H9 (cell line): ENCODE data around the gene TTC6. TPM values are rescaled to one million over a fixed set of nuclear protein-coding genes. Genes with fewer than 3 reads are reported as not detected.

ENCODE experiments used
- DNase-seq: peaks from one replicate; pipeline ENCODE4 v3.0.0-alpha.2; 2017
- H2AFZ ChIP-seq: one replicate; pipeline ENCODE4 v1.6.1; 2013; ENCODE audit warnings: mild to moderate bottlenecking, low read length, control low read depth, moderate library complexity
- H2AK5ac ChIP-seq: 2 replicates; pipeline ENCODE4 v1.6.1; 2013; ENCODE audit warnings: low read length, control low read depth, mixed read lengths; ENCODE audit not compliant: insufficient read length
- H2BK120ac ChIP-seq: one replicate; pipeline ENCODE4 v1.6.1; 2013; ENCODE audit warnings: low read depth, mild to moderate bottlenecking, low read length, control low read depth, inconsistent platforms; ENCODE audit not compliant: poor library complexity, severe bottlenecking
- H2BK12ac ChIP-seq: 2 replicates; pipeline ENCODE4 v1.6.1; 2013; ENCODE audit warnings: low read length, control low read depth, mixed read lengths, low read depth; ENCODE audit not compliant: insufficient read length
- H2BK15ac ChIP-seq: 2 replicates; pipeline ENCODE4 v1.6.1; 2013; ENCODE audit warnings: low read depth, low read length, control low read depth
- H2BK20ac ChIP-seq: one replicate; pipeline ENCODE4 v1.6.1; 2013; ENCODE audit warnings: low read depth, mild to moderate bottlenecking, low read length, control low read depth, inconsistent platforms; ENCODE audit not compliant: poor library complexity, severe bottlenecking
- H2BK5ac ChIP-seq: 2 replicates; pipeline ENCODE4 v1.6.1; 2013; ENCODE audit warnings: low read length, control low read depth, mixed read lengths; ENCODE audit not compliant: insufficient read length
- H3K14ac ChIP-seq: 2 replicates; pipeline ENCODE4 v1.6.1; 2013; ENCODE audit warnings: low read length, control low read depth; ENCODE audit not compliant: insufficient read depth
- H3K18ac ChIP-seq: 2 replicates; pipeline ENCODE4 v1.6.1; 2013; ENCODE audit warnings: low read depth, mild to moderate bottlenecking, mixed read lengths, low read length, control low read depth; ENCODE audit not compliant: insufficient read length
- H3K23ac ChIP-seq: 2 replicates; pipeline ENCODE4 v1.6.1; 2013; ENCODE audit warnings: low read length, control low read depth, mixed read lengths, low read depth; ENCODE audit not compliant: insufficient read length
- H3K23me2 ChIP-seq: 2 replicates; pipeline ENCODE4 v1.6.1; 2013; ENCODE audit warnings: low read depth, mild to moderate bottlenecking, mixed read lengths, low read length, control low read depth; ENCODE audit not compliant: insufficient read length, poor library complexity, severe bottlenecking
- H3K27ac ChIP-seq: 2 replicates; pipeline ENCODE4 v1.5.1; 2013; ENCODE audit warnings: low read length, control low read depth, mixed read lengths, low read depth; ENCODE audit not compliant: insufficient read length
- H3K27me3 ChIP-seq: 2 replicates; pipeline ENCODE4 v1.6.1; 2013; ENCODE audit warnings: low read length, control low read depth, inconsistent platforms; ENCODE audit not compliant: insufficient read depth
- H3K4ac ChIP-seq: 2 replicates; pipeline ENCODE4 v1.6.1; 2013; ENCODE audit warnings: low read depth, mild to moderate bottlenecking, control low read depth, inconsistent platforms, low read length, moderate library complexity
- H3K4me1 ChIP-seq: 2 replicates; pipeline ENCODE4 v1.6.1; 2013; ENCODE audit warnings: low read length, control low read depth, inconsistent platforms; ENCODE audit not compliant: insufficient read depth
- H3K4me2 ChIP-seq: 2 replicates; pipeline ENCODE4 v1.6.1; 2013; ENCODE audit warnings: low read length, control low read depth, mixed read lengths; ENCODE audit not compliant: insufficient read length, insufficient read depth
- H3K56ac ChIP-seq: 2 replicates; pipeline ENCODE4 v1.6.1; 2013; ENCODE audit warnings: low read depth, mild to moderate bottlenecking, mixed read lengths, low read length, control low read depth; ENCODE audit not compliant: insufficient read length
- H3K79me1 ChIP-seq: 2 replicates; pipeline ENCODE4 v1.6.1; 2013; ENCODE audit warnings: low read depth, mild to moderate bottlenecking, moderate library complexity, low read length, control low read depth, inconsistent platforms; ENCODE audit not compliant: insufficient read depth, poor library complexity, severe bottlenecking
- H3K79me2 ChIP-seq: 2 replicates; pipeline ENCODE4 v1.6.1; 2013; ENCODE audit warnings: low read length, control low read depth, inconsistent platforms; ENCODE audit not compliant: insufficient read depth
- H3K9ac ChIP-seq: 2 replicates; pipeline ENCODE4 v1.6.1; 2013; ENCODE audit warnings: low read length, control low read depth, mixed read lengths; ENCODE audit not compliant: insufficient read length; ENCODE audit errors: extremely low read depth
- H3K9me3 ChIP-seq: one replicate; pipeline ENCODE4 v1.6.1; 2013; ENCODE audit warnings: low read depth, low read length, inconsistent platforms; ENCODE audit not compliant: control insufficient read depth
- H3T11ph ChIP-seq: one replicate; pipeline ENCODE4 v1.6.1; 2013; ENCODE audit warnings: mild to moderate bottlenecking, low read length, control low read depth, inconsistent platforms
- H4K20me1 ChIP-seq: one replicate; pipeline ENCODE4 v1.6.1; 2013; ENCODE audit not compliant: control insufficient read depth, insufficient read length, insufficient read depth
- H4K5ac ChIP-seq: 2 replicates; pipeline ENCODE4 v1.6.1; 2013; ENCODE audit warnings: low read depth, mild to moderate bottlenecking, mixed read lengths, low read length, control low read depth; ENCODE audit not compliant: insufficient read length
- H4K8ac ChIP-seq: replicated peaks from 2 replicates; pipeline ENCODE4 v1.6.1; 2013; ENCODE audit warnings: low read length, control low read depth, mixed read lengths, low read depth; ENCODE audit not compliant: insufficient read length
- H4K91ac ChIP-seq: 2 replicates; pipeline ENCODE4 v1.6.1; 2013; ENCODE audit warnings: low read depth, mild to moderate bottlenecking, moderate library complexity, mixed read lengths, low read length, control low read depth; ENCODE audit not compliant: insufficient read length
- H3K27ac Mint-ChIP-seq, 3 experiments: 2 replicates in 2 of 3; 3 replicates in 1 of 3; pipeline ENCODE4 v1.8.0; 2020 to 2021; ENCODE audit warnings: mixed read lengths in 3 of 3, mild to moderate bottlenecking in 1 of 3, moderate library complexity in 1 of 3
- H3K27me3 Mint-ChIP-seq: 2 replicates; pipeline ENCODE4 v1.8.0; 2021; ENCODE audit warnings: low read depth, mild to moderate bottlenecking, moderate library complexity, mixed read lengths
- H3K36me3 Mint-ChIP-seq, 3 experiments: 2 replicates in 2 of 3; 3 replicates in 1 of 3; pipeline ENCODE4 v1.8.0; 2020 to 2021; ENCODE audit warnings: low read depth in 3 of 3, mixed read lengths in 3 of 3; ENCODE audit not compliant: insufficient read depth in 1 of 3
- H3K4me1 Mint-ChIP-seq, 2 experiments: 2 replicates each; pipeline ENCODE4 v1.8.0; 2020; ENCODE audit warnings: mixed read lengths in 2 of 2
- H3K4me3 Mint-ChIP-seq, 2 experiments: 2 replicates in 1 of 2; 3 replicates in 1 of 2; pipeline ENCODE4 v1.8.0; 2020 to 2021; ENCODE audit warnings: mild to moderate bottlenecking in 2 of 2, mixed read lengths in 2 of 2, moderate library complexity in 1 of 2
- H3K9me3 Mint-ChIP-seq, 2 experiments: 2 replicates in 1 of 2; 3 replicates in 1 of 2; pipeline ENCODE4 v1.8.0; 2020; ENCODE audit warnings: mild to moderate bottlenecking in 2 of 2, mixed read lengths in 2 of 2, moderate library complexity in 1 of 2
- CTCF ChIP-seq: fragments of 200-600 bp; sonication (generic); conservative IDR thresholded peaks from 3 replicates; pipeline ENCODE4 v1.8.0; 2021; ENCODE audit warnings: antibody characterized with exemption, mild to moderate bottlenecking
- whole genome bisulfite sequencing: extraction: QIAGEN DNeasy Blood & Tissue Kit; methylation state at CpG from one replicate; pipeline ENCODE4 v1.1.7; 2013; ENCODE audit warnings: missing lambda C conversion rate, low lambda C conversion rate, mixed read lengths; ENCODE audit not compliant: insufficient read length; ENCODE audit errors: extremely low coverage; 5-methylcytosine and 5-hydroxymethylcytosine counted together
- total RNA-seq: library from RNA; stranded (reverse); gene quantifications from 2 replicates; pipeline ENCODE4 v1.2.1, GENCODE V29; 2021

TTC6 gene
- total RNA-seq, 1 experiment from 2014 or later, result 0.24 TPM

- H3K27me3 ChIP-seq, result peaks cover 65% of the 10 kb centered on the region
- H3K23ac ChIP-seq, result no peak overlapping the region
- H3K4ac ChIP-seq, result no peak overlapping the region
- no peak overlapping the region for H3K14ac ChIP-seq
- peaks cover 19 to 23% of the 10 kb centered on the region in 2 experiments for H3K4me1 Mint-ChIP-seq
- no peaks in the 10 kb centered on the region; a peak in 2 of 7 replicates for H3K36me3 Mint-ChIP-seq
- H3K79me2 ChIP-seq, result no peaks in the 10 kb centered on the region
- no CpG with 5 or more reads among the region's 24 CpGs for WGBS
- no peak overlapping the region for H3K27ac ChIP-seq
- no peaks in the 10 kb centered on the region; a peak in 1 of 5 replicates for H3K9me3 Mint-ChIP-seq
- H3K4me3 Mint-ChIP-seq, result no peak overlapping the region
- H4K91ac ChIP-seq, result no peak overlapping the region
- no peak overlapping the region for H4K8ac ChIP-seq
- H3K18ac ChIP-seq, result no peak overlapping the region
- no peak overlapping the region for H3T11ph ChIP-seq
- H2BK15ac ChIP-seq, result no peak overlapping the region
- H2BK12ac ChIP-seq, result no peak overlapping the region
- no peak overlapping the region for H3K4me2 ChIP-seq
- H3K9me3 ChIP-seq, result no peaks in the 10 kb centered on the region
- no peaks in the 10 kb centered on the region for H4K20me1 ChIP-seq
- H3K9ac ChIP-seq, result no peak overlapping the region
- H3K79me1 ChIP-seq, result no peaks in the 10 kb centered on the region
- peaks cover 5% of the 10 kb centered on the region for H3K23me2 ChIP-seq
- H2BK120ac ChIP-seq, result no peak overlapping the region
- H3K4me1 ChIP-seq, result no peaks in the 10 kb centered on the region
- H2BK5ac ChIP-seq, result no peak overlapping the region
- no peak overlapping the region for H2AFZ ChIP-seq
- DNase-seq, result no peak
- H3K56ac ChIP-seq, result no peak overlapping the region
- H3K27ac Mint-ChIP-seq, result no peak overlapping the region
- H3K27me3 Mint-ChIP-seq, result peaks cover 100% of the 10 kb centered on the region
- no peak overlapping the region for H4K5ac ChIP-seq
- no peak overlapping the region for H2BK20ac ChIP-seq
- no peak overlapping the region for H2AK5ac ChIP-seq
- no peak for TF ChIP-seq CTCF
Measured at GRCh38 chr14:37602605-37603453, 7.4 kb downstream of the TTC6 start.
